Measurements from ENCODE around the gene ATG9B. TPM values are rescaled to one million over a fixed set of nuclear protein-coding genes. Genes with fewer than 3 reads are reported as not detected.
A peak's percentile ranks its signal among the peaks of the same experiment; 100 is the strongest.

The ATG9B gene
- total and polyA plus RNA-seq, 2 of the 13 experiments (the other 11 are each of a cell fraction or from before 2014, with no cell fraction given), result 0.24 TPM; not detected in 1

DNA sequence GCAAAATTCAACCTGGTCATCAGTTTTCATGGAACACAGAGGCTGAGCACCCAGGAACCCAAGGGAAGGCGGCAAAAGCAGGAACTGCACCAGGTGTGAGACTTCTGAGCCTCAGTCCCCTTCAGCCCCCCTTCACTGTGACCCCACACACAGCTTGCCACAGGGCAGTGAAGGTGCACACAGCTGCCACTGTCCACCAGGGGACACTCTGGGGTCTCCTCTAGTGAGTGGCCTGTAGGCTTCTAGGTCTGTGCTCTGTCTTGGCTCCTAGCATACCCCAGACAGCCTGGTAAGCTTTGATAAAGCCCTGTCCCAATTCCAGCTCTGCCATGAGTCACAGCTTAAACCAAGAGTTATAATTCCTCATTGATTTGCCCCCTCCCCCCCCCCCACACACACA lies 58.3 kb downstream of the ATG9B start:
- ChIA-PET POLR2A (no interaction called here), CTCF (ENCODE audit: low intra/inter-chr PET ratio, low total read pairs) (interaction anchor here (1.4 kb wide), 1 partner anchor 23 kb away, joined by 4 read pairs; no protein-coding TSS in a partner anchor)
- Histone ChIP-seq H3K4me3 (replicated peaks in 1 of 3; ENCODE audit: insufficient read depth in 1 of 3, low read depth in 2 of 3, low read length in 3 of 3) (no peak overlapping the region), H2AFZ (ENCODE audit: low read length) (no peak overlapping the region), H3K9me3 (ENCODE audit: low read length) (no peaks in the 10 kb centered on the region), H3K27me3 (ENCODE audit: control insufficient read depth in 1 of 2, insufficient read depth in 2 of 2, low read length in 2 of 2) (peaks cover 13 to 64% of the 10 kb centered on the region in 2 experiments), H3K27ac (ENCODE audit: extremely low read length, insufficient read depth, low read length) (no peak overlapping the region), H3K4me1 (ENCODE audit: insufficient read depth, low read length) (no peaks in the 10 kb centered on the region), H3K79me2 (ENCODE audit: insufficient read depth, low read length) (no peaks in the 10 kb centered on the region), H3K9ac (ENCODE audit: insufficient read depth, low read depth, low read length) (no peak overlapping the region), H3K4me2 (ENCODE audit: low read depth, low read length) (no peak overlapping the region), H4K20me1 (ENCODE audit: insufficient read depth, low read length) (no peaks in the 10 kb centered on the region), H3K36me3 (replicated peaks in 1 of 2; ENCODE audit: control insufficient read depth in 1 of 2, insufficient read depth in 2 of 2, low read length in 2 of 2) (no peaks in the 10 kb centered on the region)
- FAIRE-seq, result no peak
- intact Hi-C loops (cut with micrococcal nuclease; ENCODE audit: unreplicated experiment) (no loop called here), in situ Hi-C loops (cut with HindIII; ENCODE audit: extremely low pct_ligation_motif_present, low pct_unique_long_range_greater_than_20kb) (no loop called here)
- TF ChIP-seq SMC3 (IDR thresholded peaks at IDR 0.05; ENCODE audit: low read length) (0 out of 2 replicates have a peak, but pooled peaks have one; percentile 11), ZNF343 (CRISPR knock-in tag; IDR thresholded peaks at IDR 0.05) (no peak), STAG1 (CRISPR knock-in tag; IDR thresholded peaks at IDR 0.05) (peak; percentile 47), BORCS8-MEF2B (CRISPR knock-in tag; IDR thresholded peaks at IDR 0.05) (no peak), PITX1 (CRISPR knock-in tag; IDR thresholded peaks at IDR 0.05) (no peak), MEF2D (CRISPR knock-in tag; IDR thresholded peaks at IDR 0.05) (no peak)
- TF ChIP-seq, protein P1, sequence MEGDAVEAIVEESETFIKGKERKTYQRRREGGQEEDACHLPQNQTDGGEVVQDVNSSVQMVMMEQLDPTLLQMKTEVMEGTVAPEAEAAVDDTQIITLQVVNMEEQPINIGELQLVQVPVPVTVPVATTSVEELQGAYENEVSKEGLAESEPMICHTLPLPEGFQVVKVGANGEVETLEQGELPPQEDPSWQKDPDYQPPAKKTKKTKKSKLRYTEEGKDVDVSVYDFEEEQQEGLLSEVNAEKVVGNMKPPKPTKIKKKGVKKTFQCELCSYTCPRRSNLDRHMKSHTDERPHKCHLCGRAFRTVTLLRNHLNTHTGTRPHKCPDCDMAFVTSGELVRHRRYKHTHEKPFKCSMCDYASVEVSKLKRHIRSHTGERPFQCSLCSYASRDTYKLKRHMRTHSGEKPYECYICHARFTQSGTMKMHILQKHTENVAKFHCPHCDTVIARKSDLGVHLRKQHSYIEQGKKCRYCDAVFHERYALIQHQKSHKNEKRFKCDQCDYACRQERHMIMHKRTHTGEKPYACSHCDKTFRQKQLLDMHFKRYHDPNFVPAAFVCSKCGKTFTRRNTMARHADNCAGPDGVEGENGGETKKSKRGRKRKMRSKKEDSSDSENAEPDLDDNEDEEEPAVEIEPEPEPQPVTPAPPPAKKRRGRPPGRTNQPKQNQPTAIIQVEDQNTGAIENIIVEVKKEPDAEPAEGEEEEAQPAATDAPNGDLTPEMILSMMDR (CRISPR knock-in tag; IDR thresholded peaks at IDR 0.05), result peak; percentile 60
- no TSS peak for BruUV-seq (replicated peaks)
- DNase-seq (ENCODE audit: low spot score), result peak; percentile 30
- WGBS (ENCODE audit: low lambda C conversion rate), result no CpG with 5 or more reads among the region's 1 CpG
- peak; percentile 69 for ATAC-seq

DNA sequence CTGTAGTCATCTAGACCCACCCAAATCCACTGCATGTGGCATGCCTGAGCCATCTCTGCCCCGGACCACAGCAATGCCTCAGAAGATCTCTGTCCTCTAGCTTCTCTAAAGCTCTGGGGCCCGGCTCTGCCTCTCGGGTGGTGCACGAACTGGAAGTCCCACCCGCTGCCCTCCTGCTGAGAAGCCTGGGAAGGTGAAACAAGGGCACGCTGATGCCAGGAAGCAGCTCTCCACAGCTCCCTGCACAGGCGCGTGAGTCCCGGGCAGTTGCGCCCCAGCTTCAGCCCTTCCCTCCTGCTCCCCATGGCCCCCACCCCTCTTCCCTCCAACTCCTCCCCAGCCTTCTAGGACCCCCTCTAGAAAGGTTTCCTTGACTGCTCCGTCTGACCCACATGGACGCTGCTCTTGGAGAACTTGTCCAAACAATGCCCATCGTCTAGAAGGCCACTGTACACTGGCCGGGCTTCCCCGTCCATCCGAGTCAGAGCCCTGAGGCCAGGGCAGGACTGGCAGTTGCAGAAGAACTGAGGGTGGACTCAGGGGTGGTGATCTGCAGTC lies 58.9 kb downstream of the ATG9B start:
- no peaks in the 10 kb centered on the region for H3K79me2 ChIP-seq (ENCODE audit: insufficient read depth, low read length)
- H3K27me3 ChIP-seq (ENCODE audit: control insufficient read depth in 1 of 2, insufficient read depth in 2 of 2, low read length in 2 of 2), result peaks cover 9 to 59% of the 10 kb centered on the region in 2 experiments
- POLR2A ChIA-PET, result no interaction called here
- CTCF ChIA-PET (ENCODE audit: low intra/inter-chr PET ratio, low total read pairs), result interaction anchor here (1.4 kb wide), 1 partner anchor 23 kb away, joined by 4 read pairs; no protein-coding TSS in a partner anchor
- no peaks in the 10 kb centered on the region for H3K4me1 ChIP-seq (ENCODE audit: insufficient read depth, low read length)
- no TSS peak for BruUV-seq (replicated peaks)
- intact Hi-C loops (cut with micrococcal nuclease; ENCODE audit: unreplicated experiment), result no loop called here
- FAIRE-seq (no peak), DNase-seq (ENCODE audit: low spot score) (no peak), ATAC-seq (no peak)
- H2AFZ ChIP-seq (ENCODE audit: low read length), result no peak overlapping the region
- no peaks in the 10 kb centered on the region for H3K36me3 ChIP-seq (replicated peaks in 1 of 2; ENCODE audit: control insufficient read depth in 1 of 2, insufficient read depth in 2 of 2, low read length in 2 of 2)
- H3K27ac ChIP-seq (ENCODE audit: extremely low read length, insufficient read depth, low read length), result no peak overlapping the region
- H3K9me3 ChIP-seq (ENCODE audit: low read length), result no peaks in the 10 kb centered on the region
- 36% methylated on average over 8 of the region's 16 CpGs for WGBS (ENCODE audit: low lambda C conversion rate)
- in situ Hi-C loops (cut with HindIII; ENCODE audit: extremely low pct_ligation_motif_present, low pct_unique_long_range_greater_than_20kb), result no loop called here
- H3K4me3 ChIP-seq (replicated peaks in 1 of 3; ENCODE audit: insufficient read depth in 1 of 3, low read depth in 2 of 3, low read length in 3 of 3), result no peak overlapping the region
- no peak overlapping the region for H3K9ac ChIP-seq (ENCODE audit: insufficient read depth, low read depth, low read length)
- no peaks in the 10 kb centered on the region for H4K20me1 ChIP-seq (ENCODE audit: insufficient read depth, low read length)
- H3K4me2 ChIP-seq (ENCODE audit: low read depth, low read length), result no peak overlapping the region
- TF ChIP-seq MEIS1 (CRISPR knock-in tag; IDR thresholded peaks at IDR 0.05; ENCODE audit: borderline replicate concordance) (no peak), ISX (CRISPR knock-in tag; conservative IDR thresholded peaks at IDR 0.05) (no peak), ZNF501 (CRISPR knock-in tag; IDR thresholded peaks at IDR 0.05) (no peak), ZNF558 (CRISPR knock-in tag; IDR thresholded peaks at IDR 0.05; ENCODE audit: borderline replicate concordance) (no peak), MTF1 (CRISPR knock-in tag; IDR thresholded peaks at IDR 0.05) (no peak), ATM (IDR thresholded peaks at IDR 0.05; ENCODE audit: borderline replicate concordance) (no peak), TCF7 (IDR thresholded peaks at IDR 0.05; ENCODE audit: low read depth) (no peak)
- TF ChIP-seq, protein P2, sequence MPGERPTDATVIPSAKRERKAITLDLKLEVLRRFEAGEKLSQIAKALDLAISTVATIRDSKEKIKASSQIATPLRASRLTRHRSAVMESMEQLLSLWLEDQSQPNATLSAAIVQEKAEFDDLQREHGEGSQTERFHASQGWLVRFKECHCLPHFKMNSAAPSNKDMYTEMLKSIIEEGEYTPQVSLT (CRISPR knock-in tag; IDR thresholded peaks at IDR 0.05; ENCODE audit: borderline replicate concordance, low read depth), result no peak
- TF ChIP-seq, protein P3, sequence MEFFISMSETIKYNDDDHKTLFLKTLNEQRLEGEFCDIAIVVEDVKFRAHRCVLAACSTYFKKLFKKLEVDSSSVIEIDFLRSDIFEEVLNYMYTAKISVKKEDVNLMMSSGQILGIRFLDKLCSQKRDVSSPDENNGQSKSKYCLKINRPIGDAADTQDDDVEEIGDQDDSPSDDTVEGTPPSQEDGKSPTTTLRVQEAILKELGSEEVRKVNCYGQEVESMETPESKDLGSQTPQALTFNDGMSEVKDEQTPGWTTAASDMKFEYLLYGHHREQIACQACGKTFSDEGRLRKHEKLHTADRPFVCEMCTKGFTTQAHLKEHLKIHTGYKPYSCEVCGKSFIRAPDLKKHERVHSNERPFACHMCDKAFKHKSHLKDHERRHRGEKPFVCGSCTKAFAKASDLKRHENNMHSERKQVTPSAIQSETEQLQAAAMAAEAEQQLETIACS (CRISPR knock-in tag; IDR thresholded peaks at IDR 0.05), result no peak
